Activated CD8-positive, alpha-beta memory T cell treated with anti-CD3 and anti-CD28 coated beads, Interleukin-2, amount 50 U/mL, for 24 hours (primary cell): Measurements from ENCODE around the gene CREB5.
"Not testable (repeated sequence)": the region's sequence is repeated elsewhere in the genome, so short reads cannot be mapped to it uniquely, and the experiment has no call there.

Source experiments
- DNase-seq: peaks from one replicate; pipeline ENCODE4 v3.0.0-alpha.2; 2020; ENCODE audit errors: extremely low read depth

The CREB5 gene, protein sequence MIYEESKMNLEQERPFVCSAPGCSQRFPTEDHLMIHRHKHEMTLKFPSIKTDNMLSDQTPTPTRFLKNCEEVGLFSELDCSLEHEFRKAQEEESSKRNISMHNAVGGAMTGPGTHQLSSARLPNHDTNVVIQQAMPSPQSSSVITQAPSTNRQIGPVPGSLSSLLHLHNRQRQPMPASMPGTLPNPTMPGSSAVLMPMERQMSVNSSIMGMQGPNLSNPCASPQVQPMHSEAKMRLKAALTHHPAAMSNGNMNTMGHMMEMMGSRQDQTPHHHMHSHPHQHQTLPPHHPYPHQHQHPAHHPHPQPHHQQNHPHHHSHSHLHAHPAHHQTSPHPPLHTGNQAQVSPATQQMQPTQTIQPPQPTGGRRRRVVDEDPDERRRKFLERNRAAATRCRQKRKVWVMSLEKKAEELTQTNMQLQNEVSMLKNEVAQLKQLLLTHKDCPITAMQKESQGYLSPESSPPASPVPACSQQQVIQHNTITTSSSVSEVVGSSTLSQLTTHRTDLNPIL

DNA sequence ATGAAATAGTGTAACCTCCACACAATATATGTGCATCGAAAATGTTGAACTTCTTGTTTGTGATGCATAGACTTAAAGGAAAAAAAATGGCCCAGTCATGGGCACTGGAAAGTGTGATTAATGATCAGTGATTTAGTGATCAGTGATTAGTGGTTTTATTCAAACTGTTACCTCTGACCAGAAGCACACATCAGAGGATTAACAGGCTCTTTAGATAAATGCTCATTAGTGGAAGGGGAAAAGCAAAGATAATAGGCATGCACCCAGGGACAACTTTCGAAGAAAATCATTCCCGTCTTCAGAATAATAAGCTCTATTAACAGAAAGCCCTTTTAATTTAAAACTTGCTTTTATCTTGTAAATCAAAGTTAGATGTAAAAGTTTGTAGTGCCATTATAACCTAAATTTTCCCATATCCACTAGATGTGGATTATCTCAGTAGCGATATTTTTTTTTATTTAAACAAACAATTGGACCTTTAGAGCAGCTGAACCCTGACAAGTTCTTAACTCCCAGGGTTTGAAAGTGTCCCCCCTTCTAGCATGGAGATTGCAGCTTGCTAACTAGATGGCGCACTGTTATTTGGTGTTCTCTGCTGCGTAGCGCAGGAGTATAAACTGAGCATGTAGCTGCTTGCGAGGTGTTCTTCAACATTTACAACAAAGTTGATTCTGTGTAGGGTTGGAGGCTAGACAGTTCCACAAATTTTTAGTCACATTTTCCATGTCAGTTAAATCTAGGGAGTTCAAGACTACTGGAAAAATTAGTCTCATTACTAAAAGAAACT is at the start of gene CREB5:
TSS of gene CREB5 (plus strand) at position 643 of the 787 bp plus-strand sequence. CDS start 397 bp downstream, outside the sequence.
- no peak for DNase-seq

DNA sequence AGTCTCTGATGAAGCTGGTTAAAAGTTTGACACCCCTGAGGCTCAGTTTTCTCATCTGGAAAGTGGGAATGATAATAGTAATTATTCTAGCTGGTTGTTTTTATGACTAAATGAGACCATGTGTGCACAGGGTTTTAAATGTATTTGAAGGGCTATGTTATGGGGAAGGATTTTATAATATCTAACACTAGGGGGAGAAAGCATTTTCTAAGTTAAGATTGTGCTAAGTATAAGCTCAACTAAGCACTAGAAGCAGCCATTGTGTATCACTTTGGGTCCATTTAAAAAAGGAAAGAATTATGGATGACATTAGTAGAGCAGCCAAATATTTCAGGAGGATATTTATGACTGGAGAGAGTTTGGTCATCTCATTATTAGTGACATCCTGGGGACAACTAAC is 49.5 kb upstream of the CREB5 start:
- DNase-seq: no peak

DNA sequence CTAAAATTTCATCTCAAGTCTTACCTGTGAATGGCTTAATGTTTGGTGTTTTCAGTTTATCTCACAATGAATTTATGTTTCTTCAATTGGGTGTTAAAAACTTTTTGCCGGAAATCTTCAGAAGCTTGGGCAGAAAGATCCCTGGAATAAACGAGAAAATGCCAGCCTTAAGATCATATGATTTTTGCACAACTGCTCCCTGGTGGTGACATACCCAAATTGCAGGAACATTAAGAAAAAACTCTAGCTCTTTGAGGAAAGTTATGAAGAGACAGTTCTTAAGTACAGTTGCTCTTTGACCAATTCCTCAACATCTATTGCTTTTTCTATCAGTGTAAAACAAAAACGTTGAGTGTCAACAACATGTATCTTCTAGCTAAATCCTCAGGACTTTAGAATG is 48.2 kb upstream of the CREB5 start:
- no peak for DNase-seq

GRCh38 chr7:28369523-28369922 is 42.8 kb upstream of the CREB5 start:
- no peak for DNase-seq

DNA sequence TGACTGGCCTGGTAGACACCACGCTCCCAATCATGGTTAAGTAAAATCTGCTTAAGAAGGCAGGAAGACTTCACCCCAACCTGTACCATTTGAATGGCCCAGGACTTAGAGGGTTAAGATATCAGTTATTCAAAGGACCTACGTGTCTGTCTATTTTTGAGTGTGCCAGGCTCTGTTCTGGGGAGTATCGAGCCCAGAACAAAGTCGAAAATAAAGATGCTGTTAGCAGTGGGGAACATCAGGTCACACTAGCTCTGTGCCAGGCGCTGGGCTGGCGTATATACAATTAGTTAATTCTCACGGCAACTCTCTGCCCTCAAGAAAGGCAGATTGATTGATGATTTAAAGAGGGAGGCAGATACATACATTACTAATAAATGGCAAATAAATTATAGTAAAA is 40.5 kb upstream of the CREB5 start:
- DNase-seq: no peak

DNA sequence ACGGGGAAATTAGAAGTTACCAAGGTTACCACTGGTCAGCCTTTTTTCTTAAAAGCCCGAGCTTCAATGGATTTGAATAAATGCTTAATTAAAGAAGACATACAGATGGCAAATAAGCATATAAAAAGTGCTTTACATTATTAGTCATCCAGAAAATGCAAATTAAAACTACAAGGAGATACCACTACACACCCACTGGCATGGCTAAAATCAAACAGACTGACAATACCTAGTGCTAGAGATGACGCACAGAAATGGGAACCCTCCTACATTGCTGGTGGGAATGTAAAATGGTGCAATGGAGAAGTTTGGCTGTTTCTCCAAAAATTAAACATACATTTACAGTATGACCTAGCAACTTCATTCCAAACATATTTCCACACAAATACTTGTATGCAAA is 38.3 kb upstream of the CREB5 start:
- no peak for DNase-seq

DNA sequence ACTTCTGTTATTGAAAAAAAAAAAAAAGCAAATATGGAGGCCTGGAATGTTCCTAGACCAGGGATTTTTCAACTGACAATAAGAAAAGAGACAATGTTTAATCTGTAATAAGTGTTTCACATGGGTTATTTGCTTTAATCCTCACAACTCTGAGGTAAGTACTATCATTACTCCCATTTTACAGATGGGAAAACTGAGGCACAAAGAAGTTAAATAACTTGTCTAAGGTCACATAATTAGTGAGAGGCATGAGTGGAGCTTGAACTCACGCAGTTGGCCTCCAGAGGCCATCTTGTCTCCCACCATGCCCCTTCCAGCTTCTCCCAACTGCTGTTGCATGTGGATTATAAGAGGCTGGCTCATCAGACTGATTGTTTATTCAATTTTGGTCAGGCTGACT is 36.6 kb upstream of the CREB5 start:
- DNase-seq: no peak

DNA sequence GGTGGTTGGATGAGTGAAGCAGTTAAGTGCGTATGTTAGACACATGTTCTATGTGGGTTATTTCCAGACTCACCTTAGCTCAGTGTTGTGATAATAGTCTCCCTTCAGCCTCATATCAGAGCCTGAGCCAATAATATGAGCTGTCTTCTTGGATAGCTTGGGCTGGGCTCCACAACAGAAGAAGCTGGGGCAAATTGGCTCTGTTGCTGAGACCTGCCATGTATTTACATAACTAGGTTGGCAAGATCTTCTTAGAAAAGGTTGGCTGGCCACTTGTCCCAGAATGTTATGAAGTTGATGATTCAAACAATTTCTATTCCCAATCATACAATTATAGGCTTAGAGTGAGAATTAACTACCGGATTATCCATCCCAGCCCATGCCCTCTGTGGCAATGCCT is 35.7 kb upstream of the CREB5 start:
- DNase-seq: no peak

DNA sequence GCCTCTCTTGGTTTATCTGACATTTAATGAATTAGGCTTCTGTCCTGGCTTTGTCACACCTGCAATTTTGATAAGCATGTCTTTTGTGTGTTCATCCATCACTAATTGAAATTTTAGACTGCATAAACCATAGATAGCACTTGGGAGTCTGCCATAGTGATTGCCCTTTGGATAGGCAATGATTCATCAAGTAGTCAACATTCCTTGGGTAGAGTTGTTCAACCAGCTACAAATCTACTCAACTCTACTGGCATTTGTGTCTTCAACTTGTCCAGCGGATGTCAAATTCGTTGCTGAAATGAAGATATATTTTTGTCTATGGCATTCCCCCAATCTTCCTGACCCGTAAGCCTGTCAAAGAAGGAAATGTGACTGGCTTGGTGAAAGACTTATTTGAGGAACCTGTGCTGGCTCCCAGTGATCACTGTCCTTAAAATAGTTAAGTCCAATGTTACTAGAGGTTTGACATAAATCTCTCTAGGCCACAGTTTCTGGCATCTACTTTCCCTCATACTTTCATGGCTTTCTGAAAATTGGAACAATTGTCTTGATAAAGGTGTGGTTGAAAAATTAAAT is 33.7 kb upstream of the CREB5 start:
- no peak for DNase-seq

DNA sequence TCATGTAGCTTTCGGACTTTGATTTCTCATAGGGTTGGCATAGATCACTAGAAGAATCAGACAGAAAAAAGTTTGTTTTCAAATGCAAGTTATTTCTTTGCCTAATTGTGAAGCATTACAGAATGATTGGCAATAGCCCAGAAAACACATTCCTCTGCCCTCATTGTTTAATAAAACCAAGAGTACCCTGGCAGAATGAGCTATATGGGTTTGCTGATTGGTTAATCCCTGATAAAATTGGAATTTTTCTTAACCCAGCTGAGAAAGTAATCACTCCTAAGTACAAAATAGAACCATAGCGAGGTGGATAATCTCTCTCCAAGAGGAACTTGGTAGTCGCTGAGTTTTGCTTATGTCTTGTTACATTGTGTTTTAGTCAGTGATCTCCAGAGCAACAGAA is 30.9 kb upstream of the CREB5 start:
- no peak for DNase-seq

DNA sequence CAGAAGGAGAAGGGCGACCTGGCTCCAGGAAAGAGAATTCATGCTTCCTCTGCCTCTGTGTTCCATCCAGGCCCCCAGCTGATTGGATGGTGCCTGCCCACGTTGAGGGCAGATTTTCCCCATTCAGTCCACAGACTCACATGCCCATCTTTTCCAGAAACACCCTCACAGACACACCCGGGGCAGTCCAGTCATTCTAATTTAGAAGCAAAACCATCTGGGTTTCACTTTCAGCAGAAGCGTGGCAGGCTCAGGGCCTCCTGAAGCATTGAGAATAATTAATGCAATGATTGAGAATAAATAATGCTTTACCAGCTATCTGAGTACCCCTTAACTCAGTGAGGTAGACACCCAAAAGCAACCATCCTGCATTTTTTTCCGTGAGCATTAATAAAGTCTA is 30.2 kb upstream of the CREB5 start:
- DNase-seq: no peak

DNA sequence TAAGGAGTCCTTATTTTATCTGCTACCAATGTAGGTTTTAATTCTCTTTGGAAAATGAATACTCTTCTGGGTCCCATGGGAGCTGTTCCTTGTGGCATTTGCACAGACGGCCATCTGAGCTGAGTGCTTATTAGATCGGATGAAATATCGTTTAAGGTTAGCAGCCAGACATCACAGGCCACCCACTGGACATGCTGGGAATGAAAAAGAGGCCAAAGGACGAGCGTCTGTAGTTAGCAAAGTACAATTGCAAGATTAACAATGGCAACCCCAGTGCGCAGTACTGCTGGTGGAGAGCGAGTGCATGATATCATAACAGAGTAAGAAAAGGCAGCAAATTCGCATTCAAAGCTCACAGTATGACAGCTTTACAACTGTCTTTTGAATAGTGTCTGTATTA is 28.3 kb upstream of the CREB5 start:
- DNase-seq: no peak

GRCh38 chr7:28389504-28390395 is 22.6 kb upstream of the CREB5 start:
- no peak for DNase-seq

DNA sequence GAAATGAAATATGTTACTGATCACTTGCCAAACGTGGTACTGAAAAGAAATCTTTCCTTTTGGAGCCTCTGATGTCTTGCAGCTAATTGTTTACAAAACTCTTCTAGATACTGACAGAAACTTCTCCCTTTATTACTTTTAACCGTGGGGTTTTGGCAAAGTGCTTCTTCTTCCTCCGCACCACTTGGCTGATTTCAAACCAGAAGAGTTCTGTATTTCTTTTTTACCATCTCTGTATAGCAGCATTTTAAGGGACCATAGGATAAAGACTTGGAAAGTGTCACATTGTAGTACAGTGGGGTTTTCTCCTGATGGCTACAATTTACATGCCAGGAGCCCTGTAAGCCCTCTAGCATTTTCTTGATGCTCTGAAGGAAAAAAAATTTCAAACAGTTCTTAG is 21.9 kb upstream of the CREB5 start:
- DNase-seq: no peak

GRCh38 chr7:28392289-28392688 is 20.0 kb upstream of the CREB5 start:
- DNase-seq: no peak

DNA sequence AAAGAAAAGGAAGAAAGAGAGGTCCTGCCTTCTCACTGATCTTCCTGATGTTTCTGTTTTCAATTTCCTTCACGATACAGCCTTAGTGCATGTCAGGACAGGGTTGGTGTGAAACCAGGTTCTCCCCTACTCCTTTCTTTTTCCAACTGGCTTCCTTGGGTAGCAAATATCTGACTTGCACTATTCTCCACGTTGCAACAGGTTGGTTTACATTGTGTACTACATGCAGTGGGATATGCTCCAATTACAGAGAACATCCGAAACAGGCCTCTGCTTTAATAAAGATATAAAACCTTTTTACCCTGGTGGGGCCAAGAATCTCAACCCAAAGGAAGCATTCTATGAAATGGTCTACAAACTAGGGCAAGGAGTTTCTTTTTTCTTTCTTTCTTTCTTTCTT is 16.9 kb upstream of the CREB5 start:
- no peak for DNase-seq

GRCh38 chr7:28395831-28396230 is 16.5 kb upstream of the CREB5 start:
- DNase-seq: no peak

- DNase-seq: no peak
These were observed 15.2 kb upstream of the CREB5 start for GRCh38 chr7:28397141-28397540.

GRCh38 chr7:28400838-28401360 is 11.4 kb upstream of the CREB5 start:
- DNase-seq: no peak

DNA sequence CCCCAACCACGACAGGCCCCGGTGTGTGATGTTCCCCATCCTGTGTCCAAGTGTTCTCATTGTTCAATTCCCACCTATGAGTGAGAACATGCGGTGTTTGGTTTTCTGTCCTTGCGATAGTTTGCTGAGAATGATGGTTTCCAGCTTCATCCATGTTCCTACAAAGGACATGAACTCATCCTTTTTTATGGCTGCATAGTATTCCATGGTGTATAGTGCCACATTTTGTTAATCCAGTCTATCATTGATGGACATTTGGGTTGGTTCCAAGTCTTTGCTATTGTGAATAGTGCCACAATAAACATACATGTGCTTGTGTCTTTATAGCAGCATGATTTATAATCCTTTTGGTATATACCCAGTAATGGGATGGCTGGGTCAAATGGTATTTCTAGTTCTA is 10.8 kb upstream of the CREB5 start:
- DNase-seq: not testable (repeated sequence)

DNA sequence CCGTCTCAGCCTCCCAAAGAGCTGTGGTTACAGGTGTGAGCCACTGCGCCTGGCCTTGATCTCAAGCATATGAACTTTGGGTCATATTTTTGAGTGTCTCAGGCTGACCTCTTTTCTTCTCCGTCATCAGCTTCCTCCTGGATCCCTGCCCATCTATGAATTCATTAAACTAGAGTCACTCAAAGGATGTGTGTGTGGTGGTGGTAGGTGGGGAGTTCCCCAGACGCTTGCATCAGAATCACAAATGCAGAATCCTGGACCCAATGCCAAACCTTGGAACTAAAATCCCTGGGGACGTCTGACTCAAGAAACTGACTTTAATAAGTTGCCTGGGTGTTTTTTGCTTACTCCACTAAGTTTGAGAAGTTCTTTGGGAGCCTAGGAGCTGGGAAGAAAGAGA is 6.7 kb upstream of the CREB5 start:
- DNase-seq: no peak
